Prostate gland (tissue), 2 donors: Measurements from ENCODE around the gene HMHB1.

Source experiments
- POLR2A ChIP-seq: fragments of 450-650 bp; IDR thresholded peaks from one replicate; pipeline ENCODE4 v1.6.1; 2016; ENCODE audit warnings: antibody characterized with exemption, mild to moderate bottlenecking
- TF ChIP-seq, protein P1 (sequence below), 4 experiments: fragments of 200-600 bp in 2 of 4; fragments of 450-650 bp in 2 of 4; sonication (generic) in 2 of 4; IDR thresholded peaks; 1 replicate in 3 of 4; 2 replicates in 1 of 4; pipeline ENCODE4 v1.5.1; 2016 to 2019; ENCODE audit warnings: antibody characterized with exemption in 4 of 4, mild to moderate bottlenecking in 2 of 4, moderate library complexity in 2 of 4

DNA sequence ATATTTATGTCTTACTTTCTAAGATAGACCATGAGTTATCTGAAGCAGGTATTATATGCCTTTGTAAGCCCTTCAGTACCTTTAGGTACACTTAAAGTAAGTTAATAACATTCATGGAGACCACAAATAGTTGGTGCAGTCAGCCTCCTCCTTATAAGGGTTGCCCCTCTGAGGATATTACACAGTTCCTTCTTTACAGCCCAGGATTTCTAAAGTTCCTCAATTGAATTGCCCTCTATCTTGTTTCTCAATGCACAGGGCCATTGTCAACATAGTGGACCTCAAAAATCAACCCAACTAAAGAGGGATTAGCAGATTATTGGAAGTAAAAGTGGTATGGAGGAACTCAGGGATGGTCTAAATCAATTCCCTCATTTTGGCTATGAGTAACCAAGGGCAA, 50.3 kb downstream of the HMHB1 start:
- no peak for TF ChIP-seq POLR2A
- TF ChIP-seq, protein P1, sequence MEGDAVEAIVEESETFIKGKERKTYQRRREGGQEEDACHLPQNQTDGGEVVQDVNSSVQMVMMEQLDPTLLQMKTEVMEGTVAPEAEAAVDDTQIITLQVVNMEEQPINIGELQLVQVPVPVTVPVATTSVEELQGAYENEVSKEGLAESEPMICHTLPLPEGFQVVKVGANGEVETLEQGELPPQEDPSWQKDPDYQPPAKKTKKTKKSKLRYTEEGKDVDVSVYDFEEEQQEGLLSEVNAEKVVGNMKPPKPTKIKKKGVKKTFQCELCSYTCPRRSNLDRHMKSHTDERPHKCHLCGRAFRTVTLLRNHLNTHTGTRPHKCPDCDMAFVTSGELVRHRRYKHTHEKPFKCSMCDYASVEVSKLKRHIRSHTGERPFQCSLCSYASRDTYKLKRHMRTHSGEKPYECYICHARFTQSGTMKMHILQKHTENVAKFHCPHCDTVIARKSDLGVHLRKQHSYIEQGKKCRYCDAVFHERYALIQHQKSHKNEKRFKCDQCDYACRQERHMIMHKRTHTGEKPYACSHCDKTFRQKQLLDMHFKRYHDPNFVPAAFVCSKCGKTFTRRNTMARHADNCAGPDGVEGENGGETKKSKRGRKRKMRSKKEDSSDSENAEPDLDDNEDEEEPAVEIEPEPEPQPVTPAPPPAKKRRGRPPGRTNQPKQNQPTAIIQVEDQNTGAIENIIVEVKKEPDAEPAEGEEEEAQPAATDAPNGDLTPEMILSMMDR (IDR thresholded peaks at IDR 0.05), result no peak
